ENCODE measurements around the gene NELFB. TPM values are rescaled to one million over a fixed set of nuclear protein-coding genes. Genes with fewer than 3 reads are reported as not detected.

The NELFB gene
- total RNA-seq, 1 donor from 2014 or later = 47.7 TPM

DNA sequence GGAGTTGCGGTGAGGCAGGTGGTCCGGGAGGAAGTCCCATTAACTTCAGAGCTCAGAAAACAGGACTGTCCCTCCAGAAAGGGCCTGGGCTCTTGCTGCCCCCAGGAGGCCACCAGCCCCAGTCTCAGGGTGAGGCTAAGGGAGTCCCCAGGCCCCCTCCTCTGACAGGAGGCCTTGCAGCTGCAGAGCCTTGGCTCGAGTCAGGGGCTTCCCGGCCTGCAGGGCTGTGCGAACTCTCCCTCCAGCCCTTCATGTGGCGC is 7.3 kb upstream of the NELFB start:
- H3K4me3 ChIP-seq (ENCODE audit: low read depth, low read length) = no peak overlapping the region
- no peak for DNase-seq (ENCODE audit: low read depth)
- TF ChIP-seq, protein P1, sequence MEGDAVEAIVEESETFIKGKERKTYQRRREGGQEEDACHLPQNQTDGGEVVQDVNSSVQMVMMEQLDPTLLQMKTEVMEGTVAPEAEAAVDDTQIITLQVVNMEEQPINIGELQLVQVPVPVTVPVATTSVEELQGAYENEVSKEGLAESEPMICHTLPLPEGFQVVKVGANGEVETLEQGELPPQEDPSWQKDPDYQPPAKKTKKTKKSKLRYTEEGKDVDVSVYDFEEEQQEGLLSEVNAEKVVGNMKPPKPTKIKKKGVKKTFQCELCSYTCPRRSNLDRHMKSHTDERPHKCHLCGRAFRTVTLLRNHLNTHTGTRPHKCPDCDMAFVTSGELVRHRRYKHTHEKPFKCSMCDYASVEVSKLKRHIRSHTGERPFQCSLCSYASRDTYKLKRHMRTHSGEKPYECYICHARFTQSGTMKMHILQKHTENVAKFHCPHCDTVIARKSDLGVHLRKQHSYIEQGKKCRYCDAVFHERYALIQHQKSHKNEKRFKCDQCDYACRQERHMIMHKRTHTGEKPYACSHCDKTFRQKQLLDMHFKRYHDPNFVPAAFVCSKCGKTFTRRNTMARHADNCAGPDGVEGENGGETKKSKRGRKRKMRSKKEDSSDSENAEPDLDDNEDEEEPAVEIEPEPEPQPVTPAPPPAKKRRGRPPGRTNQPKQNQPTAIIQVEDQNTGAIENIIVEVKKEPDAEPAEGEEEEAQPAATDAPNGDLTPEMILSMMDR (conservative IDR thresholded peaks at IDR 0.05; ENCODE audit: low read depth, low read length) = no peak

DNA sequence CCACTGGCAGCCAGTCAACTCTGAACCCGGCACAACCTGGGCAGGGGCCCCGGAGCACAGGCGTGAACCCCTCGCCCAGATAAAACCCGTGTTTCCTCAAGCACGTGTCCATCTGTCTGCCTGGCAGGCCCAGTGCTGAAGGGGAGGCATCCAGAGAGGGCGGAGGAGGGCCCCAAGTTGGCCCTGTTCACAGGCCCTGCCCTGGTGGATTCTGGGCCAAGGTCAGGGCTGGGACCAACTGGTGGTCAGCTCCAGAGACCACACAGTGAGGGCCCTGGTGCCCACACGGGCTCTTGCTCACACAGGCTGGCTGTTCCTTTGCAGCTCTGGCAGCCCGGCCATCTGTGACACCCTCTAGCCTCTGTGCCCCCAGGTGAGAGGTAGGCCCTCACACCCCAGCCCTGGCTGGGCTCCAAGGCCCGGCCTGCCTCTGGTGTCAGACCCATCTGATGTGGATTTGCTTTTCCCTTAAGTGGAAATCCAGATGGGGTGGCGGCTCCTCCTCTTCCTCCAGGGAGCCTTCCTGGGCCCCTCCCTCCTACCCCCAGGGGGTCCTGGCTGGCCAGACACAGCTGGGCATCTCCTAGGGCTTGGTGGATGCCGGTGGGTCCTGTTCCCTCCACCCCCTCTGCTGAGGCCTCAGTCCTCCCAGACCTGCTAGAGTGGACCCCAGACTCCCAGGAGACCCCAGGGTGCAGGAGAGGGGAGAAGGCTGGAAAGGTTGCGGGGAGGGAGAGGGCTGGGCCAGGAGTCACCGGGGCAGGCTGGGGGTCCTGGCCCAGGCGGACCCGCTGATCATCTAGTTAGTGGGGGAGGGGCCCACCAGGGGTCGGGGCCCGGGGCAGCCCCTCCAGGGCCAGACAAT is 4.6 kb upstream of the NELFB start:
- no peak for DNase-seq (ENCODE audit: low read depth)
- H3K4me3 ChIP-seq (ENCODE audit: low read depth, low read length) = no peak overlapping the region
- TF ChIP-seq, protein P1 (conservative IDR thresholded peaks at IDR 0.05; ENCODE audit: low read depth, low read length) = no peak

DNA sequence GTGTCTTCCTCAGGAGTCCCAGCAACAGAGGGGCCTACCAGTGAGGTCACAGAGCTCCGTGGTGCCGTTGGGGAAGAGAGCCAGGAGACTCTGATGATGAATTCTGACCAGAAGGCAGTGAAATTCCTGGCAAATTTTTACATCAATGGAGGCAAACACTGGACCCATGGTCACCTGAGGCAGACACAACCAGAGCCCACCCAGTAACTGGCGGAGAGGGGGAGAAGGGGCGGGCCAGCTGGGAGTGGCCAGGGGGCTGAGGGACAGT is 4.0 kb upstream of the NELFB start, which contains the start of gene STPG3:
Gene STPG3, plus strand, starts transcription at position 93 of the 268 bp plus-strand sequence. Its CDS starts 1 bp downstream, at position 94.
- no peak for DNase-seq (ENCODE audit: low read depth)
- TF ChIP-seq, protein P1 (conservative IDR thresholded peaks at IDR 0.05; ENCODE audit: low read depth, low read length) = no peak
- H3K4me3 ChIP-seq (ENCODE audit: low read depth, low read length) = no peak within 1 kb of the TSS

DNA sequence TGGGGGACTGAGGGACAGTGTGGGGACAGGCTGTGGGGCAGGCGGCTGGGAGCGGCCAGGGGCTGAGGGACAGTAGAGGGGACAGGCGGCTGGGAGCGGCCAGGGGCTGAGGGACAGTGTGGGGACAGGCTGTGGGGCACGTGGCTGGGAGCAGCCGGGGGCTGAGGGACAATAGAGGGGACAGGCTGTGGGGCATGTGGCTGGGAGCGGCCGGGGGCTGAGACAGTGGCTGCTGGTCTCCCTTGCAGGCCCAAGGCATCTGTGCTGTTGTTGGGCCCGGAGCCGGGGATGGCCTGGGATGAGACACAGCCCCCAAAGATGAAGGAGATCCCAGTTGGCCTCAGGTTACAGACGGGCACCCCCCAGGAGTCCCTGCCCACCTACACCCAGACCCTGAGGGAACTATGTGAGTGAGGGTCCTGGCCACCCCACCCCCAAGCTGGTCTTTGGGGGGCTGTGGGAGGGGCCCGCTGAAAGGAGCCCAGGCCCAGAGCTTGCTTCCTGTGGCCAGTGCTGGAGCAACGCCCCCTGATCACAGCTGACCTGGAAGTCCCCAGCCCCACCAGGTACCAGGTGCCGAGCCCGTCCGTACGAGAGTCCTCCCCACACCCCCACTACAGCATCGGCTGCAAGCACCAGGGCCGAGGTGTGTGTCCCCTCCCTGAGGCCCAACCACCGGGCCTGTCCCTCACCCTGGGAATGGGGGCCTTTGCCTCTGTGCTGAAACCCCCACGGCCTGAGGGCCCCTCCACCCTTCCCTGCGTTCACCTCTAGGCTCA is 3.4 kb upstream of the NELFB start:
- DNase-seq (ENCODE audit: low read depth) = no peak
- TF ChIP-seq, protein P1 (conservative IDR thresholded peaks at IDR 0.05; ENCODE audit: low read depth, low read length) = no peak
- H3K4me3 ChIP-seq (ENCODE audit: low read depth, low read length) = no peak overlapping the region

DNA sequence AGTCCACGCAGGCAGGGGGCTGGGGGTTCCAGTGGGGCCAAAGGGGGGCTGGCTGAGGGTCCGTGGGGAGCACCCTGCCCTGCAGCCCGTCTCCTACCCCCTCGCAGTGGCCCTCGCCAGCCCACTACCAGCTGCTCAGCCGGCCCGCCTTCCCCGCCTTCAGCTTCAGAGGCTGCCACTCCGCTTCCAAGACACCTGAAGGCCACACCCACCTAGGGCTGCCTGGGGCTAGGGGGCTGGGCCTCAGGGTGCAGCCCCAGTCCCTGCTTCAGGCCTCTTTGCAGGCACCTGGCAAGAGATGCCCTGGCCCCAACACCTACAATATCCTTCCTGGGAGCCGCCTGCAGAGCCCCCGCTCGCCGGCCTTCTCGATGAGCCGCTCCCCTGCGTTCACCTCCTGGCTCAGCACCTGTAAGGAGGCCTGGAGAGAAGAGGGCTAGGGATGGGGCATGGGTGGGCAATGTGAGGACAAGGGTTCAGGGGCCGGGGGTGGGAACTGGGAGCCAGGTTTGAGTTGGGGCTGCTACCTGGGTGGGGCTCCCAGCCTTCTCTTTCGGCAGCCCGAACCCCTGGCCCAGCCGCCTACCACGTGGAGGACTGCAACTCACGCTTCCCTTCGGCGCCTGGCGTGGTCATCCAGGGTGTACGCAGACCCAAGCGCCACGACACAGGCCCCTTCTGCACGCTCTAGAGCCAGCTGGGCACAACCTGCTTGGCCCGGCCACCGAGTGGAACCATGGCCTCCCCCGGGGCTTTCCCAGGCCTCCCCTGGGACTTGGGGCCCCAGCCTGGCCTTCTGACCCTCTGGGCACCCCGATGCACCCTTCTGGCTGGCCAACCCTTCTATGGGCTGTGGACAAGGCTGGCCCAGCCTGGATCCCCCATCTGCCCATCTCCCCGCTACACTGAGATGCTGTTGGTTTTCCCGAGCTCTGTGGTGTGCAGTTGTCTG is 2.3 kb upstream of the NELFB start:
- TF ChIP-seq, protein P1 (conservative IDR thresholded peaks at IDR 0.05; ENCODE audit: low read depth, low read length) = no peak
- no peak overlapping the region for H3K4me3 ChIP-seq (ENCODE audit: low read depth, low read length)
- no peak for DNase-seq (ENCODE audit: low read depth)

DNA sequence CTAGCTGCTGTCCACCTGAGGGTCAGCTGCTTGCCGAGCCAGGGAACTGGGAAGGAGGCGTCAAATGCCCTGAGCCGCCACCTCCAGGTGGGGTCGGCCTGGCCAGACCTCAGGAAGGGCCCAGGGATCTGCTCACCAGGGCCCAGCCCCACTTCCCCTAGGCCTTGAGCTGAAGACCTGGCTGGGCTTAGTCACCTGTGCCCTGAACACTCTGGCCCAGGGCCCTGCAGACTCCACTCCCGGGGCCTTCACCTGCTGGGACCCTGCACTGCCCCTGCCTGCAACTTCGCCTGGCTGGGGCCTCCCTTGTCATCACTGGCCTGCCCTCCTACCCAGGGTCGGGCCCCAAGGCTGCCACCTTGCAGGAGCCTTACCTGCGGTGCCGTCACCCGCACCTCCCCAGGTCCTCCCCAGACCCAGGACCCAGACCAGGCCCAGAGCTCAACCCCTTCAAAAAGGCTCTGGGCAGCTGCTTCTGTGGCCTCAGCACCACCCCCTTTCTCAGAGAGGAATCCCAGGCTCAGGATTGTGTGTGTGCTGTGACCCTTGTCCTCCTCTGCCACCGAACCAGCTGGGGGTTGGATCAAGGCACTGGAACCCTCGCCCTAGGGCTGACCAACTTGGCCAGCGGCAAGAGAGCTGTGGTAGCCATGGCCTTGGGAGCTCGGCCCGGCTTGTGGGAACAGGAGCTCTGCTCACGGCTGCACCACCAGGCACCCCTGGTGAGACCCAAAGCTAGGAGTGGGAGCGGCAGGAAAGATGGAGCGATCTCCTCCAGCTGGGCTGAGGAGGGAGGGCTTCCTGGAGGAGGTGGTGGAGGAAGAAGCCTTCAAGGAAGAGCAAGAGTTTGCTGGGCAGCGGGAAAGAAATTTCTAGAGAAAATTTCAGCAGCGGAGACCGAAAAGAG is 1.2 kb upstream of the NELFB start:
- no peak for DNase-seq (ENCODE audit: low read depth)
- TF ChIP-seq, protein P1 (conservative IDR thresholded peaks at IDR 0.05; ENCODE audit: low read depth, low read length) = no peak
- H3K4me3 ChIP-seq (ENCODE audit: low read depth, low read length) = peak overlapping the region; percentile 95
